ENCODE measurements around the gene TROAP.

Gene TROAP

DNA sequence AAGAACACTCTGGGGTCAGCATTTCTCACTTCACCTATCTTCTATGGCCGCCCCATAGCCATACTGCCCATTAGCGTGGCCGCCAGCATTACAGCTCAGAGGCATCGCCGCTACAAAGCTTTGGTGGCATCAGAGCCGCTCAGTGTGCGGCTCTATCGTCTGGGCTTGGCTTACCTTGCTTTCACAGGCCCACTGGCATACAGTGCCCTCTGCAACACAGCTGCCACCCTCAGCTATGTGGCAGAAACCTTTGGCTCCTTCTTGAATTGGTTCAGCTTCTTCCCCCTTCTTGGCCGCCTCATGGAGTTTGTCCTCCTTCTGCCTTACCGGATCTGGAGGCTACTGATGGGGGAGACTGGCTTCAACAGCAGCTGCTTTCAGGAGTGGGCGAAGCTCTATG is 26.2 kb downstream of the TROAP start:
- DNase-seq (ENCODE audit: low read depth, low spot score), result no peak
- TF ChIP-seq, protein P1, sequence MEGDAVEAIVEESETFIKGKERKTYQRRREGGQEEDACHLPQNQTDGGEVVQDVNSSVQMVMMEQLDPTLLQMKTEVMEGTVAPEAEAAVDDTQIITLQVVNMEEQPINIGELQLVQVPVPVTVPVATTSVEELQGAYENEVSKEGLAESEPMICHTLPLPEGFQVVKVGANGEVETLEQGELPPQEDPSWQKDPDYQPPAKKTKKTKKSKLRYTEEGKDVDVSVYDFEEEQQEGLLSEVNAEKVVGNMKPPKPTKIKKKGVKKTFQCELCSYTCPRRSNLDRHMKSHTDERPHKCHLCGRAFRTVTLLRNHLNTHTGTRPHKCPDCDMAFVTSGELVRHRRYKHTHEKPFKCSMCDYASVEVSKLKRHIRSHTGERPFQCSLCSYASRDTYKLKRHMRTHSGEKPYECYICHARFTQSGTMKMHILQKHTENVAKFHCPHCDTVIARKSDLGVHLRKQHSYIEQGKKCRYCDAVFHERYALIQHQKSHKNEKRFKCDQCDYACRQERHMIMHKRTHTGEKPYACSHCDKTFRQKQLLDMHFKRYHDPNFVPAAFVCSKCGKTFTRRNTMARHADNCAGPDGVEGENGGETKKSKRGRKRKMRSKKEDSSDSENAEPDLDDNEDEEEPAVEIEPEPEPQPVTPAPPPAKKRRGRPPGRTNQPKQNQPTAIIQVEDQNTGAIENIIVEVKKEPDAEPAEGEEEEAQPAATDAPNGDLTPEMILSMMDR (IDR thresholded peaks at IDR 0.05; ENCODE audit: insufficient read depth, low read length, missing control alignments), result no peak
- ChIA-PET POLR2A (no interaction called here), CTCF (interaction anchor here (3.9 to 26.7 kb wide), 5 partner anchors 8 to 232 kb away, joined by 39 to 1125 read pairs (median 289); partner anchors contain the start of genes C1QL4 and PRPH)
- no peak overlapping the region for H3K4me3 ChIP-seq (ENCODE audit: low read depth, low read length)

DNA sequence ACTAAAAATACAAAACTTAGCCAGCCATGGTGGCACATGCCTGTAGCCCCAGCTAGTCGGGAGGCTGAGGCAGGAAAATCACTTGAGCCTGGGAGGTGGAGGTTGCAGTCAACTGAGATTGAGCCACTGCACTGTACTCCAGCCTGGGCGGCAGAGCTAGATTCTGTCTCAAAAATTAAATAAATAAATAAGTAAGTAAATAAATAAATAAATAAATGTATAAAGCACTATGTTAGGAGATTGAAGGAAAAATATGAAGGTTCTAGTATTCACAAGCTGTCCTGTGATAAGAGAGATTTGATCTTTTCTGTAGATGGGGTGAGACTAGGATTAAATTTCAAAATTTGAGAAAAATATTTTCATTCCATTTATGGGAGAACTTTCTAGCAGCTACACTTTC is 29.3 kb downstream of the TROAP start:
- ChIA-PET CTCF (interaction anchor here (1.2 to 26.7 kb wide), 6 partner anchors 9 to 159 kb away, joined by 4 to 1125 read pairs (median 166); partner anchors contain the start of genes C1QL4, PRPH and SPATS2), POLR2A (no interaction called here)
- TF ChIP-seq, protein P1 (IDR thresholded peaks at IDR 0.05; ENCODE audit: insufficient read depth, low read length, missing control alignments), result no peak
- H3K4me3 ChIP-seq (ENCODE audit: low read depth, low read length), result no peak overlapping the region
- DNase-seq (ENCODE audit: low read depth, low spot score), result no peak

DNA sequence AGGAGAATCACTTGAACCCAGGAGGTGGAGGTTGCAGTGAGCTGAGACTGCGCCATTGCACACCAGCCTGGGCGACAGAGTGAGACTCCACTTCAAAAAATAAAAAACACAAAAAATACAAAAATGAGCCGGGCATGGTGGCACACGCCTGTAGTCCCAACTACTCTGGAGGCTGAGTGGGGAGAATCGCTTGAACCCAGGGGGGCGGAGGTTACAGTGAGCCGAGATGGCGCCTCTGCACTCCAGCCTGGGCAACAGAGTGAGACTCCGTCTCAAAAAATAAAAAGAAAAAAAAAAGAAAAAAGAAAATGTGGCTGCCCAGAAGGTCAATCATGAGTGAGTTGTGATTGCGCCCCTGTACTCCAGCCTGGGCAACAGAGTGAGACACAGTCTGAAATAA is 32.9 kb downstream of the TROAP start:
- CTCF ChIA-PET, result interaction anchor here (1.8 to 26.7 kb wide), 13 partner anchors 7 to 225 kb away, joined by 4 to 1125 read pairs (median 60); partner anchors contain the start of genes C1QL4, DNAJC22, PRPH and SPATS2

DNA sequence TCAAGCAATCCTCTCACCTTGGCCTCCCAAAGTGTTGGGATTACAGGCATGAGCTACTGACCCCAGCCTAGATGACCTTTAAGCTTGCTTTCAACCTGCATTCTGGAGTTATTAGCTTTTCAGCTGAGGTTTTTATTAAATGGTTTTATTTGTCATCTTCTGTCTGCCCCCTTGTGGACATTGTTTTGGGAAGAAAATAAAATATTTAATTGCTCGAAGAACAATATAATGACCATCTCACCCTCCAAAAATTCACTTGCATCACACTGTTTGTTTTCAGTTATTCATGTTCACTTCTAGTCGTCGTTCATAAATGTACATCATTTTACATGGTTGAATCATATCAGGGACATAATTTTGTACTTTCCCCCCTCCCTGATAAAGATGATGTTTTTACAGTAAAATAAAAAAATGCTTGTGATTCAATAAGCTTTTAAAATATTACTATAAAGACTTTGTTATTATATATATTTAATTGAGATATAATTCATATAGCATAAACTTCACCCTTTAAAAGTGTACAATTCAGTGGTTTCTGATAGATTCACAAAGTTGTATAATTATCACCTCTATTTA is 34.1 kb downstream of the TROAP start:
- no peak overlapping the region for H3K4me3 ChIP-seq (ENCODE audit: low read depth, low read length)
- ChIA-PET CTCF (interaction anchor here (0.6 to 26.7 kb wide), 47 partner anchors 9 to 342 kb away, joined by 3 to 1125 read pairs (median 8); partner anchors contain the start of genes C1QL4, DNAJC22, PRPH and SPATS2), POLR2A (no interaction called here)
- TF ChIP-seq, protein P1 (IDR thresholded peaks at IDR 0.05; ENCODE audit: insufficient read depth, low read length, missing control alignments), result peak; percentile 25
- DNase-seq (ENCODE audit: low read depth, low spot score), result no peak

More for the DNA sequence above, 32.9 kb downstream of the TROAP start:
- DNase-seq (ENCODE audit: low read depth, low spot score), result no peak
- H3K4me3 ChIP-seq (ENCODE audit: low read depth, low read length), result no peak overlapping the region
- TF ChIP-seq, protein P1 (IDR thresholded peaks at IDR 0.05; ENCODE audit: insufficient read depth, low read length, missing control alignments), result no peak
- POLR2A ChIA-PET, result no interaction called here

DNA sequence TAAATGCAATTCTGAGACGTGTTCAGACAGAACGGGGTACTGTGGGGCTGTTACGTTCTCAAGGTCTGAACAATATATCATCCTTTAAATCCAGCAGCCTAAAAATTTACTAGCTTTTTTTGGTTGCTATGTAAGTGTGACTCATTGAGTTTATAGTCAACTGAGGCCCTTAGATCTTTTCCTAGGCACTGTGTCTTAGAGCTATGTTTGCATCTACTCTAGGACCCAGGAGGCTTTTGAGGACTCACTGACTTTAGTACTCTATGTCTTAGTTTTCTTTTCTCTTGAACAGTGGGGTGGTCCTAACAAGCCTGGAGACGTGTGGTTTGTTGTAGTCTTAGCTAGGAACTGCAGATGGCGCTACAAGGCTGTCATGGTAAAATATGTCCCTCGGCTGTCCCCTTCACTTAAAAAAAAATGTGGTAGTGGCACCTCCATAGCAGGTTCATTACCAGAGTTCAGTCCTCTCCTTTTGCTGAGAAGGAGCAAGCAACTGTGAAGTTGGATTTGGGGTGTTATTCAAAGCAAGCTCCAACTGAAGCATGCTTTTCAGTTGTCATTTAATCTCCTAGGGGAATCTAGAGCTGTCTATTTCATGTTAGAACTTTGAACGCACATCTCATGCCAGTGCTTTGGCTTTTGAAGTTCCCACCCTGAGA is 35.6 kb downstream of the TROAP start:
- no peak overlapping the region for H3K4me3 ChIP-seq (ENCODE audit: low read depth, low read length)
- ChIA-PET POLR2A (interaction anchor here (0.6 to 1.5 kb wide), 4 partner anchors 8 to 196 kb away, joined by 3 to 16 read pairs (median 6); partner anchors contain the start of gene SPATS2), CTCF (interaction anchor here (0.7 to 26.7 kb wide), 71 partner anchors 9 to 405 kb away, joined by 3 to 1125 read pairs (median 5); partner anchors contain the start of genes C1QL4, DNAJC22, PRPF40B and PRPH)
- TF ChIP-seq, protein P1 (IDR thresholded peaks at IDR 0.05; ENCODE audit: insufficient read depth, low read length, missing control alignments), result peak; percentile 59
- DNase-seq (ENCODE audit: low read depth, low spot score), result no peak

DNA sequence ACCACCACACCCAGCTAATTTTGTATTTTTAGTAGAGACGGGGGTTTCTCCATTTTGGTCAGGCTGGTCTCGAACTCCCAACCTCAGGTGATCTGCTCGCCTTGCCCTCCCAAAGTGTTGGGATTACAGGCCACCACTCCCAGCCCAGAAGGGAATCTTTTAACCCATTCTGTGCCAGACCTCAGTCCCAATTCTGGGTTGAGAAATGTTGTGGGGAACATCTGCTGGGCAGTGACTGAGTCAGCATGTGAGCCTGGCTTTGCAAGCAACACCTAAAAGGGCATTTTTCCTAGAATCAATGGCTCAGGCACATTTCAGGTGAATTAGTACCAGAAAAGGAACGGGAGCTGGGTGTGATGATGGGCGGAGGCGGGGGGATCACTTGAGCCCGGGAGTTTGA is 36.6 kb downstream of the TROAP start:
- ChIA-PET CTCF (interaction anchor here (0.8 to 26.7 kb wide), 20 partner anchors 8 to 228 kb away, joined by 3 to 1125 read pairs (median 25); partner anchors contain the start of genes C1QL4, DNAJC22, PRPH and SPATS2), POLR2A (no interaction called here)
- DNase-seq (ENCODE audit: low read depth, low spot score), result no peak
- H3K4me3 ChIP-seq (ENCODE audit: low read depth, low read length), result no peak overlapping the region
- TF ChIP-seq, protein P1 (IDR thresholded peaks at IDR 0.05; ENCODE audit: insufficient read depth, low read length, missing control alignments), result no peak

Measured in AG04449 (cell line).